ENCODE results near the gene PTAR1.
A peak's percentile ranks its signal among the peaks of the same experiment; 100 is the strongest.
"Not testable (repeated sequence)": the region's sequence is repeated elsewhere in the genome, so short reads cannot be mapped to it uniquely, and the experiment has no call there.

Gene PTAR1, protein sequence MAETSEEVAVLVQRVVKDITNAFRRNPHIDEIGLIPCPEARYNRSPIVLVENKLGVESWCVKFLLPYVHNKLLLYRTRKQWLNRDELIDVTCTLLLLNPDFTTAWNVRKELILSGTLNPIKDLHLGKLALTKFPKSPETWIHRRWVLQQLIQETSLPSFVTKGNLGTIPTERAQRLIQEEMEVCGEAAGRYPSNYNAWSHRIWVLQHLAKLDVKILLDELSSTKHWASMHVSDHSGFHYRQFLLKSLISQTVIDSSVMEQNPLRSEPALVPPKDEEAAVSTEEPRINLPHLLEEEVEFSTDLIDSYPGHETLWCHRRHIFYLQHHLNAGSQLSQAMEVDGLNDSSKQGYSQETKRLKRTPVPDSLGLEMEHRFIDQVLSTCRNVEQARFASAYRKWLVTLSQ

DNA sequence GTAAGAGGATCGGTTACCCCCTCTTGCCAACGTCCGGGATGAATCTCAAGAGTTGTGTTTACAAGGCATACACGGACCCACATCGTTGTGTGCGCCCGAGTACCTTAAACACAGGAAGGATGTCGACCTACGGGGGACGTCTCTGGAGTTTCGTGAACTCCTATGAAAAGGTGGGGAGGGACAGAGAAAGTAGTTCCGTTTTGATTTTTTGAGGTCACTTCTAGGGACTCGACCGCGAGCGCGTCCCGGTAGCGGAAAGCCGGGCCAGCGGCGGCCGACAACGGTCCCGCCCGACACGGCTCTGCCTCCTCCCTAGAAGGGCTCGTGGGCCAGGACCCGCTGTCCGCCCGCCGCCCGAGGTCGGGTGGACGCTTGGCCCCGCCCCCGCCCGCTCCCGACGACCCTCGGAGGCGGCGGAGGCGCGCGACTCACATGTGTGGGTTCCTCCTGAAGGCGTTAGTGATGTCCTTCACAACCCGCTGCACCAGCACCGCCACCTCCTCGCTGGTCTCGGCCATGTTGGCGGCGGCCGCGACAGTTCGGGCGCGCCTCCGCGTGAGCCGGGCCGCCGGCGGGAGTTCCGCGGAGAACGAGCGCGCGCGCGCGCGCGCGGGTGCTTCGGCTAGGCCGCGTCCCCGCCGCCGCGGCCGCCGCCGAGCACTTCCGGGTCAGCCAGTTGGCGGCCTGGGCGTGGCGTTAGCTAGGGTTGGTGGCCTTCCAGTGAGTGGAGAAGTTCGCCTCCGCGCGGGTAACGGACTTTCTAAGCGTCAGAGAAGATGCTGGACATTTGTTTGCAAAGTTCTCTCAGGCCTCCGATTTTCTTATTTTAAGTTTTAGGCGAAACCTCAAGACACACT lies at the start of gene PTAR1:
TSS of gene PTAR1 (minus strand) at position 591 of the 857 bp plus-strand sequence. CDS start at position 518, 73 bp downstream.
- TF ChIP-seq, protein P1, sequence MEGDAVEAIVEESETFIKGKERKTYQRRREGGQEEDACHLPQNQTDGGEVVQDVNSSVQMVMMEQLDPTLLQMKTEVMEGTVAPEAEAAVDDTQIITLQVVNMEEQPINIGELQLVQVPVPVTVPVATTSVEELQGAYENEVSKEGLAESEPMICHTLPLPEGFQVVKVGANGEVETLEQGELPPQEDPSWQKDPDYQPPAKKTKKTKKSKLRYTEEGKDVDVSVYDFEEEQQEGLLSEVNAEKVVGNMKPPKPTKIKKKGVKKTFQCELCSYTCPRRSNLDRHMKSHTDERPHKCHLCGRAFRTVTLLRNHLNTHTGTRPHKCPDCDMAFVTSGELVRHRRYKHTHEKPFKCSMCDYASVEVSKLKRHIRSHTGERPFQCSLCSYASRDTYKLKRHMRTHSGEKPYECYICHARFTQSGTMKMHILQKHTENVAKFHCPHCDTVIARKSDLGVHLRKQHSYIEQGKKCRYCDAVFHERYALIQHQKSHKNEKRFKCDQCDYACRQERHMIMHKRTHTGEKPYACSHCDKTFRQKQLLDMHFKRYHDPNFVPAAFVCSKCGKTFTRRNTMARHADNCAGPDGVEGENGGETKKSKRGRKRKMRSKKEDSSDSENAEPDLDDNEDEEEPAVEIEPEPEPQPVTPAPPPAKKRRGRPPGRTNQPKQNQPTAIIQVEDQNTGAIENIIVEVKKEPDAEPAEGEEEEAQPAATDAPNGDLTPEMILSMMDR (IDR thresholded peaks at IDR 0.05; ENCODE audit: unreplicated experiment in 3 of 3) = no peak
- peaks cover 27% of the 10 kb centered on the region for H3K4me1 Mint-ChIP-seq
- no peaks in the 10 kb centered on the region for H3K27me3 Mint-ChIP-seq (ENCODE audit: low read depth)
- peak within 1 kb of the TSS; percentile 96 to 99 (median 98) for H3K4me3 Mint-ChIP-seq
- no peaks in the 10 kb centered on the region for H3K9me3 Mint-ChIP-seq
- H3K27ac Mint-ChIP-seq = peak within 1 kb of the TSS; percentile 98 to 99 (median 99)
- H3K36me3 Mint-ChIP-seq (ENCODE audit: low read depth) = peaks cover 3% of the 10 kb centered on the region

DNA sequence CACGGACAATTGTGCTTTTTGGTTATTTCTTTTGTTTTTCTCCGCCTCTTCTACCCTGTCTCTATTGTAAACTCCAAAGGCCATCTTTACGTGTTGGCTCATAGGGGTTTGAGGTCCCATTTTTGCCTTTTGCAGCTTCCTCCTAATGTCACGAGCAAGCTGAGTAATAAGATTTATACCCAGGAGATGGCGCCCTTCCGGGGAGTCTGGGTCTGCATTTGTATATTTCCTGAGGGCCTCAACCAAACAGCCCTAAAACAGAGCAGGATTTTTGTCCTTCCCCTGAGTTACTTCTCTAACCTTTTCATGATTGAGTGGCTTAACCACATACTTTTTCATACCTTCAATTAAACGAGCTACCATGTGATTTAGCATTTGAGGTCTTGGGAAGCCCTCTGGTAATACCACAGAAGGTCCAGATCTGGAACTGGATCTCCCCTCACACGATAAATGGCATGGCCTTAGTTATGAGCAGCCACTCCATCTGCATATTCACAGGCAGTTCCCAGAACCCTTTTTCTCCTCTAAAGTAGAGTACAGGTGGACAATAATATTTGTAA lies 49.6 kb upstream of the PTAR1 start:
- no peak overlapping the region for H3K27ac Mint-ChIP-seq
- TF ChIP-seq, protein P1 (IDR thresholded peaks at IDR 0.05; ENCODE audit: unreplicated experiment in 3 of 3) = no peak
- H3K36me3 Mint-ChIP-seq (ENCODE audit: low read depth) = no peaks in the 10 kb centered on the region
- no peak overlapping the region for H3K4me3 Mint-ChIP-seq
- H3K27me3 Mint-ChIP-seq (ENCODE audit: low read depth) = no peaks in the 10 kb centered on the region
- no peaks in the 10 kb centered on the region for H3K9me3 Mint-ChIP-seq
- H3K4me1 Mint-ChIP-seq = peaks cover 6% of the 10 kb centered on the region

DNA sequence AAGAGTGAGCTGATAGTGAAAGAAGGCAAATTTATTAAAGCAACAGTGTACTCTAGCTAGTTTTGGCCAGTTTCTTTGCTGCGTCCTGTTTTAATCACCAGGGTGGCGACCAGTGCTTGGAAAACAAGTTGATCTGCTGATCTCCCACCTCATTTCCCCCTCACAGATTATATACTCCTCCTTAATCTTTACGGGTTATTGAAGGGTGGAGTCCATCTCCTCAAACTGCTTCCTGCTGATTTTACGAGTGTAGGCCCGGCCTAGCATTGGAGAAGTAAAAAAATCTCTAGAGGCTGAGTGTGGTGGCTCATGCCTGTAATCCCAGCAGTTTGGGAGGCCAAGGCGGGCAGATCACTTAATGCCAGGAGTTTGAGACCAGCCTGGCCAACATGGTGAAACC lies 46.8 kb upstream of the PTAR1 start:
- Mint-ChIP-seq H3K36me3 (ENCODE audit: low read depth) (no peaks in the 10 kb centered on the region), H3K27me3 (ENCODE audit: low read depth) (no peaks in the 10 kb centered on the region), H3K9me3 (no peaks in the 10 kb centered on the region), H3K4me1 (peaks cover 6% of the 10 kb centered on the region), H3K4me3 (no peak overlapping the region), H3K27ac (no peak overlapping the region)
- TF ChIP-seq, protein P1 (IDR thresholded peaks at IDR 0.05; ENCODE audit: unreplicated experiment in 3 of 3) = no peak

DNA sequence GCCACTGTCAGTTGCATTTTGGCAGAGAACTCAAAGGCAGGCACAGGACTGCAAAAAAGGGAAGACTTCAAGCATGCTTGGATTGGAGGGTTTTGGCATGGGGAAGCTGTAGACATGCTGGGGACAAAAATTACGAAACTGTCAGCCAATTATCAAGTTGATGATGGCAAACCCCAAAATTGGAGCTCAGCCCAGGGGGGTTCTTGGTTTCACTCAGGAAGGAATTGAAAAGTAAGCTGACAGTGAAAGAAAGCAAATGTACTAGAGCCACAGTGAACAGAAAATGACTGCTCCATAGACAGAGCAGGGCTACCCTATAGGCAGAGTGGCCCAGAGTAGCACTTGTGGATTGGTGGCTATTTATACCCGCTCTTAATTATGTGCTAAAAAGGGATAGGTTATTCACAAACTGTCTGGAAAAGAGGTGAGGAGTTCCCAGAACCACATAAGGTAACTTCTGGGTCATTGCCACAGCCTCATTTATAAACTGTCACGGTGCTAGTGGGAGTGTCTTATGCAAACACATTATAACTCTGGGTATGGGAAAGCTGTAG lies 46.2 kb upstream of the PTAR1 start:
- Mint-ChIP-seq H3K4me3 (no peak overlapping the region), H3K27ac (no peak overlapping the region), H3K4me1 (peaks cover 6% of the 10 kb centered on the region), H3K36me3 (ENCODE audit: low read depth) (no peaks in the 10 kb centered on the region), H3K9me3 (no peaks in the 10 kb centered on the region), H3K27me3 (ENCODE audit: low read depth) (no peaks in the 10 kb centered on the region)
- TF ChIP-seq, protein P1 (IDR thresholded peaks at IDR 0.05; ENCODE audit: unreplicated experiment in 3 of 3) = no peak

DNA sequence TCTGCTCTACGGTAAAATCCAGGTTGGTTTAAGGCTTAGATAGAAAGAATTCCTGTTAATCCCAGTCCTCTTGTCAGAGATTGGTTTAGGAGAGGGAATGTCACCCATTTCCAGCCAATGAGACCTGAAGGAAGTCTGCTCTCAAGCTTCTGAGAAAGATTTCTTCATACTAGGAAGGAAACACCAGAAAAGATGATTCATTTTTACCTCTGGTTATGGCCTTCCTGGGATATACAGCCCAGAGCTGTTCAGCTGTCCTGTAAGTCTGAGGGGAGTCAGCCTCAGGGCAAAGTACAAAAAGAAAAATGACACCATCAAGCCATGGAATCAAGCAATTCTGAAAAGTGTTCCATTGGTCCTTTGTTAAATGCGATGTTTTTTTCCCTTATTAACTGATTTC lies 42.2 kb upstream of the PTAR1 start:
- Mint-ChIP-seq H3K9me3 (no peaks in the 10 kb centered on the region), H3K27me3 (ENCODE audit: low read depth) (no peaks in the 10 kb centered on the region), H3K4me3 (no peak overlapping the region), H3K4me1 (peaks cover 6% of the 10 kb centered on the region), H3K36me3 (ENCODE audit: low read depth) (no peaks in the 10 kb centered on the region), H3K27ac (no peak overlapping the region)
- TF ChIP-seq, protein P1 (IDR thresholded peaks at IDR 0.05; ENCODE audit: unreplicated experiment in 3 of 3) = no peak

DNA sequence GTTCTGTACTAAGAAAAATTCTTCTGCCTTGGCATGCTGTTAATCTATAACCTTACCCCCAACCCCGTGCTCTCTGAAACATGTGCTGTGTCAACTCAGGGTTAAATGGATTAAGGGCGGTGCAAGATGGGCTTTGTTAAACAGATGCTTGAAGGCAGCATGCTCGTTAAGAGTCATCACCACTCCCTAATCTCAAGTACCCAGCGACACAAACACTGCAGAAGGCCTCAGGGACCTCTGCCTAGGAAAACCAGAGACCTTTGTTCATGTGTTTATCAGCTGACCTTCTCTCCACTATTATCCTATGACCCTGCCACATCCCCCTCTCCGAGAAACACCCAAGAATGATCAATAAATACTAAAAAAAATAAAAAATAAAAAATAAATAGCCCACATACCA lies 40.2 kb upstream of the PTAR1 start:
- not testable (repeated sequence) for H3K36me3 Mint-ChIP-seq (ENCODE audit: low read depth); H3K4me1 Mint-ChIP-seq; H3K27me3 Mint-ChIP-seq (ENCODE audit: low read depth); H3K9me3 Mint-ChIP-seq; H3K4me3 Mint-ChIP-seq; H3K27ac Mint-ChIP-seq

DNA sequence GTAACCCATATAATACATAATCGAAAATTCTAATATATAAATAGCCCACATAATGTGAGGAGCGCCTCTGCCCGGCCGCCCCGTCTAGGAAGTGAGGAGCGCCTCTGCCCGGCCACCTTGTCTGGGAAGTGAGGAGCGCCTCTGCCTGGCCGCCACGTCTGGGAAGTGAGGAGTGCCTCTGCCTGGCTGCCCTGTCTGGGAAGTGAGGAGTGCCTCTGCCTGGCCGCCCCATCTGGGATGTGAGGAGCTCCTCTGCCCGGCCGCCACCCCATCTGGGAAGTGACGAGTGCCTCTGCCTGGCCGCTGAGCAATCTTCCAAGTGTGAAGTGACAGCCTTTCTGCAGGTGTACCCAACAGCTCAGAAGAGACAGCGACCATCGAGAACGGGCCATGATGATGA lies 39.7 kb upstream of the PTAR1 start:
- H3K36me3 Mint-ChIP-seq (ENCODE audit: low read depth); H3K4me3 Mint-ChIP-seq; H3K4me1 Mint-ChIP-seq; H3K9me3 Mint-ChIP-seq; H3K27ac Mint-ChIP-seq; H3K27me3 Mint-ChIP-seq (ENCODE audit: low read depth): not testable (repeated sequence)

Measured in nephron (organoid).